H1 (cell line): ENCODE data around the gene PRPF18. TPM values are rescaled to one million over a fixed set of nuclear protein-coding genes. Genes with fewer than 3 reads are reported as not detected.

ENCODE experiments used
- SAP30 ChIP-seq: fragments of 300-600 bp; sonication (generic); IDR thresholded peaks from 2 replicates; pipeline ENCODE4 v1.7.1; 2012; ENCODE audit warnings: low read length, moderate library complexity, mild to moderate bottlenecking, inconsistent platforms; ENCODE audit not compliant: insufficient read depth, insufficient replicate concordance
- polyA plus RNA-seq, 7 experiments: library from polyadenylated mRNA; depleted of rRNA in 3 of 7; stranded (reverse) in 5 of 7; unstranded in 2 of 7; fragments of >200 nt in 5 of 7; fragments of 200-250 nt in 2 of 7; gene quantifications; 1 replicate in 5 of 7; 2 replicates in 1 of 7; 4 replicates in 1 of 7; pipeline versions ENCODE4 v1.2.1 to v1.2.3, GENCODE V29; 2011 to 2013; ENCODE audit warnings: missing spikeins in 2 of 7, mixed read lengths in 2 of 7
- total RNA-seq: library from RNA; stranded (reverse); fragmentation: NEBNext Ultra II Directional; extraction: Animal tissue kit (Norgen Biotek cat#: 25700); gene quantifications from 2 replicates; pipeline ENCODE4 v1.2.1, GENCODE V29; 2021

The PRPF18 gene
- total and polyA plus RNA-seq, 2 of the 8 experiments (the other 6 are each of a cell fraction or from before 2014, with no cell fraction given), result 3.8 to 12.6 TPM

- no peak for TF ChIP-seq SAP30
Measured at GRCh38 chr10:13608246-13608853, 21.6 kb downstream of the PRPF18 start (continued).
